ENCODE measurements around the gene TPRA1.

The TPRA1 gene

DNA sequence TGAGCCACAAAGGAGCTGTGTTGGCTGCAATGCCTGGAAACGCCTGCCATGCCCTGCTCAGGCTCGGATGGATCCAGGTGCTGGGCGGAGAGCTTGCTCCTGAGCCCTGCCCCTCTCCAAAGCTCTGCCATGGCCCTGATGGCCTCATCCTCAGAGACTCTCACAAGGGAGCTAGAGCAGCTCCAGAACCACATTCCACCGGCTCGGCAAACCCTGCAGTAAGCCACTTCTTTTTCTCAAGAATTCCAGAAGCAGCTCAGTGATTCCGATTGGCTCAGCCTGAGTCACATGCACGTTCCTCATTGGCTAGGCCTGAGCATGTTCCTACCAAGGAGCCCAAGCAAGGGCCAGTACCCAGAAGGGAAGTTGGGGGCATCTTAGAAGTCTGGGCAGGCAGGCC is 24.8 kb downstream of the TPRA1 start:
- Histone ChIP-seq H3K18ac (ENCODE audit: low read length) (no peak overlapping the region), H2BK12ac (ENCODE audit: low read length) (no peak overlapping the region), H3K9me3 (ENCODE audit: insufficient read depth, low read depth, low read length) (peaks cover 3% of the 10 kb centered on the region), H4K8ac (ENCODE audit: low read depth, low read length) (no peak overlapping the region), H2AK5ac (ENCODE audit: low read length) (no peak overlapping the region), H4K91ac (ENCODE audit: low read depth, low read length) (no peak overlapping the region), H3K4ac (ENCODE audit: low read depth, low read length) (no peak overlapping the region), H3K14ac (ENCODE audit: low read length) (no peak overlapping the region), H3K23ac (ENCODE audit: low read length) (no peak overlapping the region), H3K36me3 (ENCODE audit: control insufficient read depth in 1 of 2, insufficient read depth in 2 of 2, low read length in 2 of 2) (peaks cover 2 to 3% of the 10 kb centered on the region in 2 experiments), H3K4me1 (ENCODE audit: control insufficient read depth in 1 of 2, insufficient read depth in 2 of 2, low read length in 2 of 2) (no peaks in the 10 kb centered on the region), H2AFZ (ENCODE audit: insufficient read depth, low read length, poor library complexity) (no peak overlapping the region), H2BK120ac (ENCODE audit: insufficient read depth, low read length, poor library complexity) (no peak overlapping the region), H3K9ac (ENCODE audit: low read length) (no peak overlapping the region), H3K79me1 (ENCODE audit: low read length) (no peaks in the 10 kb centered on the region), H3K27ac (ENCODE audit: low read depth, low read length) (no peak overlapping the region), H3K79me2 (ENCODE audit: control insufficient read depth, insufficient read depth, low read length, poor library complexity) (no peaks in the 10 kb centered on the region), H3K4me3 (ENCODE audit: low read depth, low read length) (no peak overlapping the region), H4K12ac (ENCODE audit: low read depth, low read length) (no peak overlapping the region), H3K4me2 (ENCODE audit: low read length) (no peak overlapping the region), H3K27me3 (ENCODE audit: insufficient read depth, low read length) (no peaks in the 10 kb centered on the region), H2BK5ac (ENCODE audit: low read depth, low read length, poor library complexity) (no peak overlapping the region)
- DNase-seq, result no peak
- no CpG with 5 or more reads among the region's 7 CpGs for WGBS (ENCODE audit: extremely low coverage, insufficient coverage, insufficient read length)

DNA sequence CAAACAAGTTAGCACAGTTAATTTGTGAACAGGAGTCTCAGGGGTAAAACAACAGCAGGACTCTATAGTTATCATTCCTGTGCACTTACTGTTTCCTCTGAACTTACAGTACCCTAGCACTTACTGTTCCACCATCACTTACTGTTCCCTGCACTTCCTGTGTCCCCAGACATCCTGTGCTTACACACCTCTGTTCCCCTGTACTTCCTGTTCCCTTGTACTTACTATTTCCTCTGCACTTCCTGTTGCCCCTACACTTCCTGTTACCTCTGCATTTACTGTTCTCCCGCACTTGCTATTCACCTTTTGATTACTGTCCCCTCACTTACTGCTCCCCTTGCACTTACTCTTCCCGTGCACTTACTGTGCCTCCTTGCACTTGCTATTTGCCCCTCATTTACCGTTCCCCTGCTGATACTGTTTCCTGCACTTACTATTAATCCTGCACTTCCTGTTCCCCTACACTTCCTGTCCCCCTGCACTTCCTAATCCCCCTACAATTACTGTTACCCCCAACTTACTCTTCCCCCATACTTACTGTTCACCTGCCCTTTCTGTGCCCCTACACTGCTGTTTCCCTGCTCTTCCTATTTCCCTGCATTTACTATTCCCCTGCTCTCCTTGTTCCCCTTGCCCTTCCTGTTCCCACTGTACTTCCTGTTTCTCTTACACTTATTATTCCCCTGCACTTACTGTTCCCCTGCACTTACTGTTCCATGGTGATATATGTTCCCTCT is 30.3 kb downstream of the TPRA1 start:
- no peak overlapping the region for H3K18ac ChIP-seq (ENCODE audit: low read length)
- H3K9me3 ChIP-seq (ENCODE audit: insufficient read depth, low read depth, low read length), result peaks cover 7% of the 10 kb centered on the region
- DNase-seq, result no peak
- H3K14ac ChIP-seq (ENCODE audit: low read length), result no peak overlapping the region
- no peaks in the 10 kb centered on the region for H3K79me1 ChIP-seq (ENCODE audit: low read length)
- no peak overlapping the region for H2BK12ac ChIP-seq (ENCODE audit: low read length)
- H3K4me3 ChIP-seq (ENCODE audit: low read depth, low read length), result no peak overlapping the region
- no peak overlapping the region for H3K4me2 ChIP-seq (ENCODE audit: low read length)
- no peaks in the 10 kb centered on the region for H3K36me3 ChIP-seq (ENCODE audit: control insufficient read depth in 1 of 2, insufficient read depth in 2 of 2, low read length in 2 of 2)
- no peaks in the 10 kb centered on the region for H3K27me3 ChIP-seq (ENCODE audit: insufficient read depth, low read length)
- H2BK5ac ChIP-seq (ENCODE audit: low read depth, low read length, poor library complexity), result no peak overlapping the region
- no peak overlapping the region for H3K23ac ChIP-seq (ENCODE audit: low read length)
- no peak overlapping the region for H4K12ac ChIP-seq (ENCODE audit: low read depth, low read length)
- WGBS (ENCODE audit: extremely low coverage, insufficient coverage, insufficient read length), result no CpG with 5 or more reads among the region's 3 CpGs
- no peak overlapping the region for H2BK120ac ChIP-seq (ENCODE audit: insufficient read depth, low read length, poor library complexity)
- no peak overlapping the region for H2AFZ ChIP-seq (ENCODE audit: insufficient read depth, low read length, poor library complexity)
- no peak overlapping the region for H3K9ac ChIP-seq (ENCODE audit: low read length)
- no peak overlapping the region for H4K8ac ChIP-seq (ENCODE audit: low read depth, low read length)
- H4K91ac ChIP-seq (ENCODE audit: low read depth, low read length), result no peak overlapping the region
- no peaks in the 10 kb centered on the region for H3K4me1 ChIP-seq (ENCODE audit: control insufficient read depth in 1 of 2, insufficient read depth in 2 of 2, low read length in 2 of 2)
- H3K79me2 ChIP-seq (ENCODE audit: control insufficient read depth, insufficient read depth, low read length, poor library complexity), result no peaks in the 10 kb centered on the region
- H3K27ac ChIP-seq (ENCODE audit: low read depth, low read length), result no peak overlapping the region
- H3K4ac ChIP-seq (ENCODE audit: low read depth, low read length), result no peak overlapping the region
- no peak overlapping the region for H2AK5ac ChIP-seq (ENCODE audit: low read length)

DNA sequence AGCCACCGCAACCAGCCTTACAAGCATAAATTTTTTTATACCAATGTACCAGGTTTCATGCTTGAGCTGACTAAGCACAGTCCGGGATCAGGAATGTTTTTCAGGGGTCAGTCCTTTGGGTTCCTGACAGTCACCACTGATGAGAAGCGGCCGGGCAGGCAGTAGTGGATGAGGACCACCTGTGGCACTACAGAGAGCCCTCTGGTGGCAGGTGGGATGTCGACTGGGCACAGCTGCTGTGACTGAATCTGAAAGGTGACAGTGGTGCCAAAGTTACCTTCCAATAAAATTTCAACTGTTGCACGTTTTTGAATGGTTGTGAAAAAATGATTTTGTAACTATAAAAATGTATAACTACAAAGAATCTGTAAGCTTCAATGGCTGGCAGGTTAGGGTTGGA is 34.0 kb downstream of the TPRA1 start:
- H3K9ac ChIP-seq (ENCODE audit: low read length), result no peak overlapping the region
- H2BK12ac ChIP-seq (ENCODE audit: low read length), result no peak overlapping the region
- H3K79me1 ChIP-seq (ENCODE audit: low read length), result no peaks in the 10 kb centered on the region
- no peaks in the 10 kb centered on the region for H3K27me3 ChIP-seq (ENCODE audit: insufficient read depth, low read length)
- WGBS (ENCODE audit: extremely low coverage, insufficient coverage, insufficient read length), result no CpG with 5 or more reads among the region's 6 CpGs
- H3K4me2 ChIP-seq (ENCODE audit: low read length), result no peak overlapping the region
- H3K4me1 ChIP-seq (ENCODE audit: control insufficient read depth in 1 of 2, insufficient read depth in 2 of 2, low read length in 2 of 2), result peaks cover 0 to 2% of the 10 kb centered on the region in 2 experiments
- H4K8ac ChIP-seq (ENCODE audit: low read depth, low read length), result no peak overlapping the region
- H2AFZ ChIP-seq (ENCODE audit: insufficient read depth, low read length, poor library complexity), result no peak overlapping the region
- H2AK5ac ChIP-seq (ENCODE audit: low read length), result no peak overlapping the region
- no peak overlapping the region for H3K27ac ChIP-seq (ENCODE audit: low read depth, low read length)
- DNase-seq, result no peak
- no peak overlapping the region for H4K91ac ChIP-seq (ENCODE audit: low read depth, low read length)
- no peak overlapping the region for H3K4ac ChIP-seq (ENCODE audit: low read depth, low read length)
- H3K23ac ChIP-seq (ENCODE audit: low read length), result no peak overlapping the region
- H3K14ac ChIP-seq (ENCODE audit: low read length), result no peak overlapping the region
- H4K12ac ChIP-seq (ENCODE audit: low read depth, low read length), result no peak overlapping the region
- no peaks in the 10 kb centered on the region for H3K36me3 ChIP-seq (ENCODE audit: control insufficient read depth in 1 of 2, insufficient read depth in 2 of 2, low read length in 2 of 2)
- no peak overlapping the region for H2BK5ac ChIP-seq (ENCODE audit: low read depth, low read length, poor library complexity)
- H3K4me3 ChIP-seq (ENCODE audit: low read depth, low read length), result no peak overlapping the region
- no peak overlapping the region for H3K18ac ChIP-seq (ENCODE audit: low read length)
- H3K9me3 ChIP-seq (ENCODE audit: insufficient read depth, low read depth, low read length), result peaks cover 4% of the 10 kb centered on the region
- no peaks in the 10 kb centered on the region for H3K79me2 ChIP-seq (ENCODE audit: control insufficient read depth, insufficient read depth, low read length, poor library complexity)
- no peak overlapping the region for H2BK120ac ChIP-seq (ENCODE audit: insufficient read depth, low read length, poor library complexity)

DNA sequence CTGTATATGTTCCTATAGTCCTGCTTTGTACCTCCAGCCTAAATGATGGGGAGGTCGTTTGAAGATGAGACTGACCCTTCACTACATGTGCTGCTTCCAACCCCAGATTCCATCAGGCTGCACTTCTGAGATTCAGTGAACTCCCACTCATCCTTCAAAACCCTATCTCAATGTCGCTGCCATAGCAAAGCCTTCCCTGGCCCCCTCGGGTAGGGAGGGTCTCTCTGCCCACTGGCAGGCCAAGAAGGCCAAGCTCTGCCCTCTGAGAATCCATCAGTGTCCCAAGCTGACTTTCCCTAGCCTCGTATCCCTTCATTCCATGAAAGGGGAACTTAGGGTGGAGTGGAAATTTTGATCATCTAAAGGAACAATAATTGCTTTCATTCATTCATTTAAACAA is 35.4 kb downstream of the TPRA1 start:
- H3K4ac ChIP-seq (ENCODE audit: low read depth, low read length), result no peak overlapping the region
- H3K4me2 ChIP-seq (ENCODE audit: low read length), result no peak overlapping the region
- no peak overlapping the region for H4K12ac ChIP-seq (ENCODE audit: low read depth, low read length)
- DNase-seq, result no peak
- H3K27ac ChIP-seq (ENCODE audit: low read depth, low read length), result no peak overlapping the region
- no peak overlapping the region for H2AK5ac ChIP-seq (ENCODE audit: low read length)
- no peak overlapping the region for H4K8ac ChIP-seq (ENCODE audit: low read depth, low read length)
- no peak overlapping the region for H3K9ac ChIP-seq (ENCODE audit: low read length)
- no peak overlapping the region for H3K18ac ChIP-seq (ENCODE audit: low read length)
- H2BK12ac ChIP-seq (ENCODE audit: low read length), result no peak overlapping the region
- H3K9me3 ChIP-seq (ENCODE audit: insufficient read depth, low read depth, low read length), result peaks cover 2% of the 10 kb centered on the region
- no peak overlapping the region for H2AFZ ChIP-seq (ENCODE audit: insufficient read depth, low read length, poor library complexity)
- H3K36me3 ChIP-seq (ENCODE audit: control insufficient read depth in 1 of 2, insufficient read depth in 2 of 2, low read length in 2 of 2), result no peaks in the 10 kb centered on the region
- WGBS (ENCODE audit: extremely low coverage, insufficient coverage, insufficient read length), result no CpG with 5 or more reads among the region's 4 CpGs
- no peaks in the 10 kb centered on the region for H3K79me2 ChIP-seq (ENCODE audit: control insufficient read depth, insufficient read depth, low read length, poor library complexity)
- H3K27me3 ChIP-seq (ENCODE audit: insufficient read depth, low read length), result no peaks in the 10 kb centered on the region
- H3K23ac ChIP-seq (ENCODE audit: low read length), result no peak overlapping the region
- no peak overlapping the region for H2BK5ac ChIP-seq (ENCODE audit: low read depth, low read length, poor library complexity)
- H4K91ac ChIP-seq (ENCODE audit: low read depth, low read length), result no peak overlapping the region
- H3K14ac ChIP-seq (ENCODE audit: low read length), result no peak overlapping the region
- peaks cover 0 to 3% of the 10 kb centered on the region in 2 experiments for H3K4me1 ChIP-seq (ENCODE audit: control insufficient read depth in 1 of 2, insufficient read depth in 2 of 2, low read length in 2 of 2)
- H3K79me1 ChIP-seq (ENCODE audit: low read length), result no peaks in the 10 kb centered on the region
- no peak overlapping the region for H2BK120ac ChIP-seq (ENCODE audit: insufficient read depth, low read length, poor library complexity)
- no peak overlapping the region for H3K4me3 ChIP-seq (ENCODE audit: low read depth, low read length)
